Esophagus muscularis mucosa (tissue), 4 donors: ENCODE results near the gene MT3. TPM values are rescaled to one million over a fixed set of nuclear protein-coding genes. Genes with fewer than 3 reads are reported as not detected.

Source experiments
- DNase-seq: peaks from one replicate; pipeline ENCODE4 v3.0.0-alpha.2; 2017; ENCODE audit errors: extremely low spot score
- H3K27ac ChIP-seq, 4 donors: fragments of 200-600 bp; sonication (generic); replicated peaks in 1 of 4; 1 replicate in 3 of 4; 2 replicates in 1 of 4; pipeline ENCODE4 v1.5.1; 2016 to 2019; ENCODE audit warnings: mild to moderate bottlenecking in 1 of 4
- H3K27me3 ChIP-seq, 4 donors: fragments of 200-600 bp; sonication (generic); one replicate each; pipeline versions ENCODE4 v1.5.1 to v1.6.0; 2016 to 2019
- H3K36me3 ChIP-seq, 4 donors: fragments of 200-600 bp; sonication (generic); one replicate each; pipeline ENCODE4 v1.5.1; 2016 to 2019
- H3K4me1 ChIP-seq, 4 donors: fragments of 200-600 bp; sonication (generic); one replicate each; pipeline ENCODE4 v1.5.1; 2016 to 2019
- H3K4me3 ChIP-seq, 4 donors: fragments of 200-600 bp; sonication (generic); 1 replicate in 2 of 4; 2 replicates in 2 of 4; pipeline ENCODE4 v1.5.1; 2016 to 2019; ENCODE audit warnings: mild to moderate bottlenecking in 4 of 4, moderate library complexity in 1 of 4
- H3K9me3 ChIP-seq, 4 donors: fragments of 200-600 bp; sonication (generic); 1 replicate in 3 of 4; 2 replicates in 1 of 4; pipeline ENCODE4 v1.5.1; 2016 to 2019
- EP300 ChIP-seq: sonication (generic); formaldehyde crosslinking; IDR thresholded peaks from one replicate; pipeline ENCODE4 v1.6.1; 2017; ENCODE audit warnings: antibody characterized with exemption
- POLR2A ChIP-seq: fragments of 450-650 bp; IDR thresholded peaks from one replicate; pipeline ENCODE4 v1.6.1; 2017; ENCODE audit warnings: antibody characterized with exemption, moderate library complexity, mild to moderate bottlenecking, low read depth
- POLR2AphosphoS5 ChIP-seq, 2 donors: sonication (generic); formaldehyde crosslinking; IDR thresholded peaks; one replicate each; pipeline ENCODE4 v1.6.1; 2017; ENCODE audit warnings: antibody characterized with exemption in 2 of 2
- WGBS: methylation state at CpG from one replicate; pipeline ENCODE4 v1.1.5; 2018; 5-methylcytosine and 5-hydroxymethylcytosine counted together
- intact Hi-C: fragments of 100-400 bp; cut with DNase I; formaldehyde crosslinking; loops from one replicate; pipeline ENCODE4 v1.15.1; 2023
- total RNA-seq, 4 donors: library from RNA; depleted of rRNA; stranded (reverse); fragments of >200 nt; gene quantifications; one replicate each; pipeline versions ENCODE4 v1.1.0 to v1.2.1, GENCODE V29; 2016
- TF ChIP-seq, protein P1 (sequence below), 3 experiments: fragments of 200-600 bp in 2 of 3; fragments of 450-650 bp in 1 of 3; sonication (generic) in 2 of 3; IDR thresholded peaks; one replicate each; pipeline ENCODE4 v1.5.1; 2017 to 2019; ENCODE audit warnings: antibody characterized with exemption in 3 of 3, mild to moderate bottlenecking in 2 of 3, moderate library complexity in 1 of 3

Gene MT3
- total RNA-seq, 4 donors from 2014 or later, result 2.0 to 12.5 (median 4.1) TPM

DNA sequence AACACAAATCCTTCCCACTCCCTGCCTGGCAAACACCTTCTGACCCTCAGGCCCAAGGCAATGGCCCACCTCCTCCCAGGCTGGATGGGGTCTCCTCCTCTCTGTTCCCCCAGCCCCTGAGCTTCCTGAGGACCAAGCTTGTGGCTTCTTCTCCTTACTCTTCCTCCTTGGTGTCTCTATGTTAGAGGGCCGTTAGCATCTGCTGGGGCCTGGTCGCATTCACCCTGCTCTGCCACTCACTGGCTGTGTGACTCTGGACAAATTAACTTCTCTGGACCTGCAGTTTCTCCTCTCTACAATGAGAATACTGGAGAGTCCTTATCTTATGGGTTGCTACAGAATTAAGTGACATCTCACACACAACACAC is 18.3 kb downstream of the MT3 start:
- H3K4me3 ChIP-seq, result peak overlapping the region; percentile 56 to 67 (median 62)
- peaks cover 54 to 65% (median 60%) of the 10 kb centered on the region in 4 donors for H3K4me1 ChIP-seq
- WGBS, result 70% methylated on average over 2 of the region's 2 CpGs
- H3K9me3 ChIP-seq, result no peaks in the 10 kb centered on the region
- TF ChIP-seq, protein P1, sequence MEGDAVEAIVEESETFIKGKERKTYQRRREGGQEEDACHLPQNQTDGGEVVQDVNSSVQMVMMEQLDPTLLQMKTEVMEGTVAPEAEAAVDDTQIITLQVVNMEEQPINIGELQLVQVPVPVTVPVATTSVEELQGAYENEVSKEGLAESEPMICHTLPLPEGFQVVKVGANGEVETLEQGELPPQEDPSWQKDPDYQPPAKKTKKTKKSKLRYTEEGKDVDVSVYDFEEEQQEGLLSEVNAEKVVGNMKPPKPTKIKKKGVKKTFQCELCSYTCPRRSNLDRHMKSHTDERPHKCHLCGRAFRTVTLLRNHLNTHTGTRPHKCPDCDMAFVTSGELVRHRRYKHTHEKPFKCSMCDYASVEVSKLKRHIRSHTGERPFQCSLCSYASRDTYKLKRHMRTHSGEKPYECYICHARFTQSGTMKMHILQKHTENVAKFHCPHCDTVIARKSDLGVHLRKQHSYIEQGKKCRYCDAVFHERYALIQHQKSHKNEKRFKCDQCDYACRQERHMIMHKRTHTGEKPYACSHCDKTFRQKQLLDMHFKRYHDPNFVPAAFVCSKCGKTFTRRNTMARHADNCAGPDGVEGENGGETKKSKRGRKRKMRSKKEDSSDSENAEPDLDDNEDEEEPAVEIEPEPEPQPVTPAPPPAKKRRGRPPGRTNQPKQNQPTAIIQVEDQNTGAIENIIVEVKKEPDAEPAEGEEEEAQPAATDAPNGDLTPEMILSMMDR (IDR thresholded peaks at IDR 0.05), result no peak
- TF ChIP-seq POLR2A, result no peak
- no peak for TF ChIP-seq EP300
- TF ChIP-seq POLR2AphosphoS5 (IDR thresholded peaks at IDR 0.05), result no peak
- intact Hi-C loops, result loop anchor here (2.0 kb wide), 2 partner anchors 17 to 75 kb away; partner anchors contain the start of genes MT1E and MT1X
- DNase-seq, result no peak
- no peaks in the 10 kb centered on the region for H3K36me3 ChIP-seq
- peak overlapping the region; percentile 84 to 96 (median 92) for H3K27ac ChIP-seq
- no peaks in the 10 kb centered on the region for H3K27me3 ChIP-seq

DNA sequence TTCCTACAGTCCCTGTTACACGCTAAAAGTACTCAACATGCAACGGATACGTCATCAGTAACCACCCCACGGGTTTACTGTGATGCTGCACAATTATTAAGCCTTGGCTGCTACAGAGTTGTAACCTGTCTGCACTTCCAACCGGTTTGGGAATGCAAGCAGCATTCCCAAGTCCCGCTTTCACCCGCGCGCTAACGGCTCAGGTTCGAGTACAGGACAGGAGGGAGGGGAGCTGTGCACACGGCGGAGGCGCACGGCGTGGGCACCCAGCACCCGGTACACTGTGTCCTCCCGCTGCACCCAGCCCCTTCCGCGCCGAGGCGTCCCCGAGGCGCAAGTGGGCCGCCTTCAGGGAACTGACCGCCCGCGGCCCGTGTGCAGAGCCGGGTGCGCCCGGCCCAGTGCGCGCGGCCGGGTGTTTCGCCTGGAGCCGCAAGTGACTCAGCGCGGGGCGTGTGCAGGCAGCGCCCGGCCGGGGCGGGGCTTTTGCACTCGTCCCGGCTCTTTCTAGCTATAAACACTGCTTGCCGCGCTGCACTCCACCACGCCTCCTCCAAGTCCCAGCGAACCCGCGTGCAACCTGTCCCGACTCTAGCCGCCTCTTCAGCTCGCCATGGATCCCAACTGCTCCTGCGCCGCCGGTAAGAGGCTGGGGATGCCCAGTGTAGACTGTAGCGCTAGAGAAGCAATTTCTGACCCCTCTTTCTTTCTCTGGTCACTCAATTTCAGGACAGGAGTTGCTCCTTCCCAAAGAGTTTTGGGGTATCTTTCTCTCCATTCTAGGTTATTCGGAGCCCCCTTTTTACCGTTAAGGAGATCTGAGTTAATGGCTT is 18.9 kb downstream of the MT3 start, which contains the start of gene MT2A:
MT2A (plus strand) TSS at position 542 of the 833 bp plus-strand sequence; CDS start at position 614, 72 bp downstream.
- TF ChIP-seq, protein P1 (IDR thresholded peaks at IDR 0.05), result no peak
- TF ChIP-seq POLR2AphosphoS5 (IDR thresholded peaks at IDR 0.05) (peak; percentile 89 to 98), POLR2A (peak; percentile 90), EP300 (peak; percentile 97)
- intact Hi-C loops, result loop anchor here (2.0 kb wide), 2 partner anchors 17 to 75 kb away; partner anchors contain the start of genes MT1E and MT1X
- peaks cover 54 to 65% (median 60%) of the 10 kb centered on the region in 4 donors for H3K4me1 ChIP-seq

DNA sequence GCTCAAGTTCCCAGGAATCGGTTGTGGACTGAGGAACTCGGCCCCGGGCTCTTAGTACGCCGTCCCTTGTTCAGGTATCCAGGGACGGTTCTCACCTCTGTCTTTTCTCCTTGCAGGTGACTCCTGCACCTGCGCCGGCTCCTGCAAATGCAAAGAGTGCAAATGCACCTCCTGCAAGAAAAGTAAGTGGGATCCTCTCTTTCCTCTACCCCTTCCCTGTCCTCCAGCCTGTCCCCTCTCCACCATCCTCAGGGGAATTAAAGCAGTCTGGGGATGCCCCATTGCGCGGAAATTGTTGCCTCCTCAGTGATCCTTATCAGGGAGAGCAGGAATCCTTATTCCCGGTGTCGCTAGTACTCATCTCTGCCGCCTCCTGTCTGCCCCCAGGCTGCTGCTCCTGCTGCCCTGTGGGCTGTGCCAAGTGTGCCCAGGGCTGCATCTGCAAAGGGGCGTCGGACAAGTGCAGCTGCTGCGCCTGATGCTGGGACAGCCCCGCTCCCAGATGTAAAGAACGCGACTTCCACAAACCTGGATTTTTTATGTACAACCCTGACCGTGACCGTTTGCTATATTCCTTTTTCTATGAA is 19.6 kb downstream of the MT3 start:
- H3K27ac ChIP-seq, result peak overlapping the region; percentile 84 to 96 (median 92)
- no peak for DNase-seq
- TF ChIP-seq POLR2A (no peak), POLR2AphosphoS5 (IDR thresholded peaks at IDR 0.05) (no peak), EP300 (no peak)
- TF ChIP-seq, protein P1 (IDR thresholded peaks at IDR 0.05), result no peak
- WGBS, result under 1% methylated on average over 21 of the region's 21 CpGs
- no peaks in the 10 kb centered on the region for H3K27me3 ChIP-seq
- H3K36me3 ChIP-seq, result no peaks in the 10 kb centered on the region
- intact Hi-C loops, result loop anchor here (2.0 kb wide), 2 partner anchors 16 to 74 kb away; partner anchors contain the start of genes MT1E and MT1X
- H3K4me3 ChIP-seq, result peak overlapping the region; percentile 56 to 67 (median 62)
- no peaks in the 10 kb centered on the region for H3K9me3 ChIP-seq
- peaks cover 54 to 65% (median 60%) of the 10 kb centered on the region in 4 donors for H3K4me1 ChIP-seq

More for the DNA sequence above, 18.9 kb downstream of the MT3 start, which contains the start of gene MT2A:
- Histone ChIP-seq H3K27me3 (no peaks in the 10 kb centered on the region), H3K27ac (peak within 1 kb of the TSS; percentile 84 to 96 (median 92)), H3K36me3 (no peaks in the 10 kb centered on the region), H3K9me3 (no peaks in the 10 kb centered on the region), H3K4me3 (peak within 1 kb of the TSS; percentile 56 to 67 (median 62))
- peak; percentile 98 for DNase-seq
- 4% methylated on average over 18 of the region's 62 CpGs for WGBS

DNA sequence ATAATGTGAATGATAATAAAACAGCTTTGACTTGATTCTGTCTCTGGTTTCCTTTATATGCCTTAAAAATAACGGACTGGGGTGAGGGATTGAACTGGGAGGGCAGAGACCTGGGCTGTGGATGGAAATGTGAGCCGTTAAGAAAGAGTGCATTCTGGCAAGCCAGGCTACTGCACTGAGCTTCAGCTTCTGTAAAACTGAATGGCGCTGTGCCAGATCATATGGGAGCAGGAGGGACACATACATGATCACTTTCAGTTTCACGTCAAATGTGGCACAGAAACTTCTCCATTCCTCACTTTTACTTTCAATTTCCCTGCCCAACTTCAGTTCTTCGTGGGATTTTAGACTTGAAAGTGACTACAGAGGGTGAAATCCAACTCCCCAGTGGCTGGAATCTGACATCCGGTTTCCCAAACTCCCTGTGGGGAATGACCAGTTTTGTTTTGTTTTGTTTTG is 20.2 kb downstream of the MT3 start:
- Histone ChIP-seq H3K27ac (peak overlapping the region; percentile 84 to 96 (median 92)), H3K4me3 (peak overlapping the region; percentile 56 to 67 (median 62)), H3K9me3 (no peaks in the 10 kb centered on the region), H3K4me1 (peaks cover 54 to 65% (median 60%) of the 10 kb centered on the region in 4 donors), H3K27me3 (no peaks in the 10 kb centered on the region), H3K36me3 (no peaks in the 10 kb centered on the region)
- no peak for DNase-seq
- 1% methylated on average over 6 of the region's 6 CpGs for WGBS
- TF ChIP-seq POLR2A (peak; percentile 45), POLR2AphosphoS5 (IDR thresholded peaks at IDR 0.05) (peak; percentile 52 to 73), EP300 (no peak)
- TF ChIP-seq, protein P1 (IDR thresholded peaks at IDR 0.05), result peak; percentile 11 to 30 (median 16)
- intact Hi-C loops, result loop anchor here (2.0 kb wide), 2 partner anchors 15 to 73 kb away; partner anchors contain the start of genes MT1E and MT1X
